ENCODE data around the gene TIAM1.

The TIAM1 gene

DNA sequence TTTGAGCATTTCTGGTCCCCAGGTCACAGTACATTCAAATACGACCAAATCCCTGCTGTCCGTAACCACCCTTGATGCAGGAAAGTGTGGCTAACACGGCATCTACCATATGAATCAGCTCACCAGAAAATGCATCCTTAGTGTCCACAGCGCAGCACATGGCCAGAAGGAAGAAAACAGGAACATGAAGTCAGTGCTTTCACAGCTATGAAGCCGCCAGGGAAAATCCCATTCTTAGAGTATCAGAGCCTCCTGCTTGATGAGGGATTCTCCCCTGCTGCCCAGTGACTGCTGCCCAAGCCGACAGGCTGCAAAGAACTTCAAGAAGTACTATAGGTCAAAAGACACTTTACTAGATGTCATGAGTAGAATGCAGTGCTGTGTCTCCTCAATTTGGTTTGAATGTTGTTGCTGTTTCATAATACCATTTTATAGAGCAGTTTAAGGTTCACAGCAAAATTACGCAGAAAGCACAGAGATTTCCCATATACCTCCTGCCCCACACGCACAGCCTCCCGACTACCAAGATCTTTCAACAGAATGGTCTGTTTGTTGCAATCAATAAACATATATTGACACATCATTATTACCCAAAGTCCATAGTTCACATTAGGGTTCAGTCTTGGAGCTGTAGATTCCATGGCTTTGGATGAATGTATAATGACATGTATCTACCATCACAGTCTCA is 14.5 kb downstream of the TIAM1 start:
- no peak for DNase-seq

- DNase-seq = no peak
Observed at GRCh38 chr21:31326522-31327242, 17.4 kb downstream of the TIAM1 start.

DNA sequence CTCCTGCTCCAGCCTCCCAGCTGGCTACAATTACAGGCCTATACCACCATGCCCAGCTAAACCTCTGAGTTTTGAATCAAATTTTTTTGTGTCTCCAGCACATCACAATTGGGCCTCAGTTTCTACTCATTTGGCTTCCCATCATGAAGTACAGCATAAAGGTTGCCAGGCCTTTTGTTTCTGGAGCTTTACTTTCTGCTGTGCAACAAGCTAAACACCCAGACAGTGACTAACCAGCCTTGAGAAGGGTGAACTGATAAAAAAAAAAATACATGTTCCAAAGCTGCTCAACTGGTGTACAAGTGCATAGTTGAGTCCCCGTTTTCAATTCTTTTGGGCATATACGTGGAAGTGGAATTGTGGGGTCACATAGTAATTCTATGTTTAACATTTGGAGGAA is 25.1 kb downstream of the TIAM1 start:
- DNase-seq = no peak

- DNase-seq = no peak
Observed at GRCh38 chr21:31317688-31318087, 26.4 kb downstream of the TIAM1 start.

DNA sequence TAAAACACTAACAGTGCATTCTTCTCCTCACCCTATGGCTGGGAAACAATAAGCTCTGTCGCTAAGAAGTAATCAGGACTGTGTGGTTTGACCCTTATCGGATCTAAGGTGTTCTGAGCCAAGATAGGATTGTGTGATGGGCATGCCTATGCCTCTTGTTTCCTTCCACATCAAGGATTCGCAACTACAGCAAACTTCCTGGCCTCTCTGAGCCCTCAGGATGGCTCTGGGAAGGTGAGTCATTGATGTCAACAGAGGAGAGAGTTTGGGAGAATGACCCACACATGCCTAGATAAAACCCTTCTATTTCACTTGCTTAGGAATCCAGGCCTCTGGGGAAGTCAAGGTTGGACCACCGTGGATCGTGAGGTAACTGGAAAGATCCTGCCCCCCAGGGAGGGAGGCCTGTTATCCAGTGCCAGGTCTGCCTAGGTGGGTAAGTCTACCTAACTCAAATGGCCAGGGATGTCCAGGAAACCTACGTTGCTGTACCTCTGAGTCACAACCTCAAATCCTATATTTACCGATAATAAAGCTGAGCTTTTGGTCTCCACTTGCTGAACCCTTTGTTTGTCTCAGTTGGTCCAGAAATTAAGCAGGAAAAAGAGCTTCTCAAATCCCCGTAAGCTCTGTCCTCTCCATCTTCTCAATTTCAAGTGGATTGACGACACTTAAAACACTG is 27.4 kb downstream of the TIAM1 start:
- DNase-seq = no peak

DNA sequence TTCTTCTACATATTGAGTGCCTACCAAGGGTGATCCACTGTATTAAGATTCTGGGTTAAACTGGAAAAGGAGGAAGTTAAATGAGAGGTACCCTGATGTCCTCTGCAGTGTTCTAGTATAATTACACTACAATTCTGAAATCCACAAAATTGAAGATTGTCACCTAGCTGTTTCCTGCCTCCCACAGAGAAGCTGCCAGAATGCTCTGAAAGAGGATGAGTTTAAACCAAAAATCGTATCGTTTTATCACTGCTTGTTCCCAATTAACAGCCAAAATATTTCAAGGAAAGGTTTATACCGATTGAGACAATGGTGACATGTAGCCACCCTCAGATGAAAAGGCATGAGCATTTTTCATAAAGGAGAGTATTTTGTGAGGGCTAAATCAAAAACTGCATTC is 28.0 kb downstream of the TIAM1 start:
- DNase-seq = no peak

DNA sequence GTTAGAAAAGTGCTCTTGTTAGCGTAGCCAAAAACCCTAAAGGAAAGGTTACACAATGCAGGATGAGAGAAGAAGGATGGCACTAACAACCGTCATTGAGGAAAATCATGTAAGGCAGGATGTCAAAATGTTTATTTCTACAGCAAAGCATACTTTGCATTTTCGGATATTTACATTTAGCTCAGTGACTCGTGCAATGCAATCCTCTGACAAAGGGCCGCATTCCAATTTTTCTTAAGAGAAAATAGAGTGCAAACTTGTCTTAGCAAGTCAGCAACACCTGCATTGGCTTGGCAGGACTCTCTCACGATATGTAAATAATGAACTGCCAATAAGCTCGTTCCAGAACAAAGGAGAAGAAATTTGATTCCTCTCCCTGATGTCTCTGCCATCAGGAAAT is 33.3 kb downstream of the TIAM1 start:
- no peak for DNase-seq

DNA sequence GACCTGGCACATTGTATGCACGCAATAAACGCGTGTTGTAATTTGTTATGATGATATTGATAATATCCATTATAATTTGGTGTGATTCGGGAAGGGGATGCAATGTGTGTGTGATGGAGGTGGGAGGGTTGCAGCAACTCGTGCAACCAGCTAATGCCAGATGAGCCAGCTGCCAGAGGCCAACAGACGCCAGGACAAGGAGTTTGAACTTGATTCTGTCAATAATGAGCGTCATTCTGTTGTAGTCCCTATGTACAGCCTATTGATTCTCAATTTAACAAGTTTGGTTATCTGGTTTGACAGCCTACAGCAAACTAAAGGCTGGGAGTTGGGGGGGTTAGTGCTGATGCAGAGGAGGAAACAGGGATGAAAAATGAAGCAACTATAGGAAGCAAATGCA is 35.5 kb downstream of the TIAM1 start:
- DNase-seq = no peak

DNA sequence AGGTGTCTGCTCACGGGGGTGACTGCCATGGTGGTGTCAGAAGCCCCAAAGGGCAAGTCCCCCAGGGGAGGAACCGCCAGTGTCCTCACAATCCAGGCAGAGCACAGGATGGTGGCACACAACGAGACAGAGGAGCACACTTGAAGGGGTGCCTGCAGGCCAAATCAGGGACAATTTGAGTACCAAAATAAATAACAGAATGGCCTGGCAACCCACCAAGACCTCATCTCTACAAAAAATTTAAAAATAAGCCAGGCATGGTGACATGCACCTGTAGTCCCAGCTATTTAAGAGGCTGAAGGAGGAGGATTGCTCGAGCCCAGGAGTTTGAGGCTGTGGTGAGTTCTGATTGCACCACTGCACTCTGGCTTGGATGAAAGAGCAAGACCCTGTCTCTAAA is 38.2 kb downstream of the TIAM1 start:
- no peak for DNase-seq

DNA sequence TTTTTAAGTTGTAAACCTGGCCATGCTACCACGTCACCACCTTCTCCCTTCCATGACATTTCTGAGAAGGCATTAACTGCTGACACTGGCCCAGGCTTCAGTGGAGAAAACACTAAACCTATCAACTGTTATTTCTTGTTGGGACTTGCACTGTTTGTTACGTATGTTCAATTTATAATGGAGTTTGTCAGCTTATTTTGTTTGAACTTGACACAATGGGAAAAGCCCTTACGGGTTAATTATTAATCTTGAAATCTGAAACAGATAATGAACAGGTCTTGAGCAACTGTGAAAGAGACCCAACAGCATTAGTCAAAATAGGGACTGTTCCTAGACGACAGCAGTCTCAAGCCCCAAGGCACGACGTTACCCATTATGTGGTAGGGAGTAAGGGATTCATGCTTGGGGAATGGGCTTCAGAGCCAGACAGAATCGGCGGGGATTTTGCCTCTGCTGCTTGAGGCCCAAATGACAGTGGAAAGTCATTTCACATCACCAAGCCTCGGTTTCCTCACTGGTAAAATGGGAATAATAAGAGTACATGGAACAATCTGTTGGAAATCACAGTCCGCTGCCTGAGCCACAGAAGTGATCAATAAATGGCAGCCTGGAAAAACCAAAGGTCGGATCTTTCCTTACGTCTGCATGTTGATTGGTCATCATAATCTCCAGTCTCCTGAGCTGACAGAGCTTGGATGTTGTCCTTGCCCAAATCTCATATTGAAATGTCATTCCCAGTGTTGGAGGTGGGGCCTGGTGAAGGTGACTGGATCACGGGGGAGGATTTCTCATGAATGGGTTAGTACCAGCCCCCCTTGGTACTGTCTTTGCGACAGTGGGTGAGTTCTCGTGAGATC is 44.5 kb downstream of the TIAM1 start:
- DNase-seq = no peak

DNA sequence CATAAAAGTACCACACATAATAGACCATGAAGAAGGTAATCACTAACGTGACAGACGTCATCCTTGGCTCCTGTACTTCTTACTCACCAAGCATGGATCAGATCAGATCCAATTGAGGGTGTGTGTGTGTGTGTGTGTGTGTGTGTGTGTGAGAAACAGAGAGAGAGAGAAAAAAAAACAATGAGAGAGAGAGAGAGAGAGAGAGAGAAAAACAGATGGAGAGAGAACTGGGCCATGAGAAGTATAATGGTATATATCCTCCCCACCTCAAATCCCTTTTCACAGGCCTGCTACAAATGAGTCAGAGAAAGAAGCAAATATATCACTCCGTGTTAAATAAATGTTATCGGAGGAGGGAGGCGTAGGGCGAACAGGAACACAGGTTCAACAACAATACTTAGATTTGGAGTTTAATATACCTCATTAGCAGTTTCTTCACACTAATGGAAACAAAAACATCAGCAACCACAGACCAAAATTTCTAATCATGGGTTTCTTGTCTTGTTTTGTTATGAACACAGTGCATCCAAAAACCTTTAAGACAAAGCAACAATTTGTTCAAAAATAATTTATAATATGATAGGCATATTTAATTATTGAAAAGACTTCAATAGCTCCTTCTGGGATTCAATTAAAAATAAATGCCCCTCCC is 45.3 kb downstream of the TIAM1 start:
- no peak for DNase-seq

DNA sequence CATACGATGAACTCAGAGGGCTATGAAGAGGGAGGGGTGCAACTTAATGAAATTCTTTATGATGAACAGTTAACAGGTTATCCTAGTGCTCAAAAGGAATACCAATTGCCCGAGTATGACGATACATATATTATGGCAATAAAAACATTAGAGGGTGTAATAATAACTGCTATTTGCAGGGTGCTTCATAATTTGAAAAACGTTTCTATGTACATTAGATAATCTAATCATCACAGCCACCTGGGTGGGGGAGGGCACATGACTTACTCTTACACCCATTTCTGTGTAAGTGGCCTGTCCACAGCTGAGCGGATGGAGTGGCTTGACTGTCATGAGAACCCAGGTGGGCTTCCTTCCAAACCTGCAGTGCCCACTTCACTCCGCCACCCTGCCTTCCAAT is 46.3 kb downstream of the TIAM1 start:
- DNase-seq = no peak

GRCh38 chr21:31295676-31296075 is 48.4 kb downstream of the TIAM1 start:
- no peak for DNase-seq

GRCh38 chr21:31294691-31295090 is 49.4 kb downstream of the TIAM1 start:
- no peak for DNase-seq

DNA sequence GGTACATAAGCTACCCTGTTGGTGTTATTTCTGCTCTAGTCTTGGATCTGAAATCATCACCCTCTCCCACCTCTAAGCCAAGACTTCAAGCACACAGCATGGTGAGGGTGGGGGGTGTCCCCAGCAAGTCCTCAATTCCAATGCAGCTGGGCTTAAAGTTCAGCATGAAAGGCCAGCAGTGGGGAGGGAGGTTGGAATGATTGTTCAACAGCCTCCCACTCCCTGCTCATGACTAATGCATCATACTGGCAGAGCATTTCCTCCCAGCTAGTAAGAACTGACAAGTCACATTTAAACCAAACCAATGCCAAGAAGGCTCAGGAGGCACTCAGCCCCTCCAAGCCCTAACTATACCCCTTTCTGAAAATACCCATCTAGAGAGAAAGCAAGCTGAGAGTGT is 50.1 kb downstream of the TIAM1 start:
- DNase-seq = no peak

DNA sequence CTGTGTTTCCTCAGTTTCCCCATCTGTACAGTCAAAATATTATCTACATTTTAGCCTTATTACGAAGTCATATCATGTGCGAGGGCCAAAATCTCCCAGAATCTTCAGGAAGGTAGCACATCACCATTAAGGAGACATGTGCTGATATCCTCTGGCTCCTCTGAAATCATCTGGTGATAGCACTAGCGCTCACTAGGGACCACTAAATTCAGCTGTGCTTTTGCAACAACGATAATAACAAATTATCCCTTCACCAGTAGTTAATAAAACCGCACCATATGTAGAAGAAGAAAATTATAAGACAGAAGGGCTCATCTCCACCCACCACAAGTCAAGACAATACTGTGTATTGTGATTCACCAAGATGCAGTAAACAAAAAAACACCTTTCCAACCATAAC is 53.3 kb downstream of the TIAM1 start:
- no peak for DNase-seq

- DNase-seq = no peak
Observed at GRCh38 chr21:31289702-31290101, 54.4 kb downstream of the TIAM1 start.

GRCh38 chr21:31288191-31288590 is 55.9 kb downstream of the TIAM1 start:
- DNase-seq = no peak

GRCh38 chr21:31287201-31287600 is 56.9 kb downstream of the TIAM1 start:
- DNase-seq = no peak

DNA sequence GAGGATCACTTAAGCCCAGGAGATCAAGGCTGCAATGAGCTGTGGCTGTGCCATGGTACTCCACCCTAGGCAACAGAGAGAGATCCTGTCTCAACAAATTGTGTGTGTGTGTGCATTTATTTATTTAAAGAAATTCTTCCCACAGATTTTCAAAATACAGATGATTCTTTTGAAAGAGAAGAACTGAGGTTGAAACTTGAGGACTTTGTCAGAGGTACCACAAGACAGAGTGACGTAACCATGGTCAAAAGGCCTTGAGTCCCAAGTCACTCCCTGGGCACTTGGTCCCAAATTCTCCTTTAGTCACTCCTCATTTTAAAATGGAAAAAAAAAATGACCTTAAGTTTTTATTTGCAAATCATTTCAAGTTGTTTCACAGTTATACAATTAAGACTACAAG is 57.4 kb downstream of the TIAM1 start:
- DNase-seq = no peak

DNA sequence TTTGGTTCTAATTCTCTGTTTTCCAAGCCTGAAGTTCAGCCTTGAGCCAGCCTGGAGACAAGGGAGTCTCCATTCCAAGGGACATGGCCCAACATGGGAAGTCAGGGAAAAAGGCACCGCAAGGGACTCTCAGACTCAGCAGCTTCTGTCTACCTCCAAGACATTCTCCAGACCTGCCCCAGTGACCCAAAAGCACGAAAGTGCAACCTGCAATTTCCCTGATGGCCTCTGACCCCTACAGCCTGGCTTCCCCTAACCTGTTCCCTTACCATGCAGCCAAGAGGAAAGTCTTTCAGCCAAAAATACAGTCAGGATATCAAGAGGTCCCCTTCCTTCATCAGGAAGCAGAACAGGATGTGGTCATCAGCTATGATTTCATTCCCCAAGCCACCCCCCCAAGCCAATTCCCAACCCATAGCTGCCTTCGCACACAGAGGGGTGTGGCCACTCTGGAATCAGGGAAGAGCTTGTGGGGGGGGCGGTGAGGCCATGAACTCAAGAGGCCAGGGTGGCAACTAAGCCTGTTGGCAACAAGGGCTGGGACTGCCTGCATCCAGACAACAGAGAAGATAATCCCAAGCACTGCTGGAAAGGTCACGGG is 59.2 kb downstream of the TIAM1 start:
- no peak for DNase-seq

- DNase-seq = no peak
Observed at GRCh38 chr21:31283025-31283424, 61.0 kb downstream of the TIAM1 start.
